Activated T-helper 2 cell treated with anti-CD3 and anti-CD28 coated beads, Interferon-gamma antibody, Interleukin-2, Interleukin-4, amounts not matched to agents 10 μg/mL and 5 μg/mL and 100 μg/mL, durations not matched to agents 14 hours and 24 hours and 36 hours (primary cell): Measurements from ENCODE around the gene MTM1. TPM values are rescaled to one million over a fixed set of nuclear protein-coding genes. Genes with fewer than 3 reads are reported as not detected.

Source experiments
- DNase-seq: peaks from one replicate; pipeline ENCODE4 v3.0.0; 2021; ENCODE audit warnings: low spot score
- H3K27ac Mint-ChIP-seq: one replicate; pipeline ENCODE4 v1.8.0; 2021; ENCODE audit warnings: mixed read lengths
- H3K27me3 Mint-ChIP-seq: one replicate; pipeline ENCODE4 v1.8.0; 2021; ENCODE audit warnings: low read depth, mixed read lengths
- H3K36me3 Mint-ChIP-seq: one replicate; pipeline ENCODE4 v1.8.0; 2021; ENCODE audit warnings: low read depth, mixed read lengths
- H3K4me1 Mint-ChIP-seq: one replicate; pipeline ENCODE4 v1.8.0; 2021; ENCODE audit warnings: low read depth, mixed read lengths
- H3K4me3 Mint-ChIP-seq: one replicate; pipeline ENCODE4 v1.8.0; 2021; ENCODE audit warnings: low read depth, mild to moderate bottlenecking, moderate library complexity, mixed read lengths
- H3K9me3 Mint-ChIP-seq: one replicate; pipeline ENCODE4 v1.8.0; 2021; ENCODE audit warnings: mixed read lengths
- intact Hi-C: fragments of 100-400 bp; cut with micrococcal nuclease; formaldehyde crosslinking; loops from one replicate; pipeline ENCODE4 v1.15.1; 2023
- total RNA-seq: library from RNA; stranded (reverse); gene quantifications from 2 replicates; pipeline ENCODE4 v1.2.3, GENCODE V29; 2022

Gene MTM1
- 25.2 and 26.5 TPM in 2 replicates for total RNA-seq

- DNase-seq = peak; percentile 89
- Mint-ChIP-seq H3K4me1 (peaks cover 35% of the 10 kb centered on the region), H3K27ac (peak within 1 kb of the TSS; percentile 94), H3K4me3 (peak within 1 kb of the TSS; percentile 82), H3K27me3 (no peaks in the 10 kb centered on the region), H3K9me3 (no peaks in the 10 kb centered on the region), H3K36me3 (no peaks in the 10 kb centered on the region)
- intact Hi-C loops = loop anchor here (2.0 kb wide), 1 partner anchor 22 kb away; no protein-coding TSS in a partner anchor
Observed at GRCh38 chrX:150568320-150569154, at the start of gene MTM1. Gene MTM1 (plus strand): TSS chrX:150568621. CDS start chrX:150592615, 23,994 bp downstream.

- Mint-ChIP-seq H3K9me3 (no peaks in the 10 kb centered on the region), H3K36me3 (no peaks in the 10 kb centered on the region), H3K27ac (no peak overlapping the region), H3K4me1 (no peaks in the 10 kb centered on the region), H3K4me3 (no peak overlapping the region), H3K27me3 (peaks cover 9% of the 10 kb centered on the region)
- intact Hi-C loops = no loop called here
- no peak for DNase-seq
Observed at GRCh38 chrX:150522494-150522893, 45.9 kb upstream of the MTM1 start.

DNA sequence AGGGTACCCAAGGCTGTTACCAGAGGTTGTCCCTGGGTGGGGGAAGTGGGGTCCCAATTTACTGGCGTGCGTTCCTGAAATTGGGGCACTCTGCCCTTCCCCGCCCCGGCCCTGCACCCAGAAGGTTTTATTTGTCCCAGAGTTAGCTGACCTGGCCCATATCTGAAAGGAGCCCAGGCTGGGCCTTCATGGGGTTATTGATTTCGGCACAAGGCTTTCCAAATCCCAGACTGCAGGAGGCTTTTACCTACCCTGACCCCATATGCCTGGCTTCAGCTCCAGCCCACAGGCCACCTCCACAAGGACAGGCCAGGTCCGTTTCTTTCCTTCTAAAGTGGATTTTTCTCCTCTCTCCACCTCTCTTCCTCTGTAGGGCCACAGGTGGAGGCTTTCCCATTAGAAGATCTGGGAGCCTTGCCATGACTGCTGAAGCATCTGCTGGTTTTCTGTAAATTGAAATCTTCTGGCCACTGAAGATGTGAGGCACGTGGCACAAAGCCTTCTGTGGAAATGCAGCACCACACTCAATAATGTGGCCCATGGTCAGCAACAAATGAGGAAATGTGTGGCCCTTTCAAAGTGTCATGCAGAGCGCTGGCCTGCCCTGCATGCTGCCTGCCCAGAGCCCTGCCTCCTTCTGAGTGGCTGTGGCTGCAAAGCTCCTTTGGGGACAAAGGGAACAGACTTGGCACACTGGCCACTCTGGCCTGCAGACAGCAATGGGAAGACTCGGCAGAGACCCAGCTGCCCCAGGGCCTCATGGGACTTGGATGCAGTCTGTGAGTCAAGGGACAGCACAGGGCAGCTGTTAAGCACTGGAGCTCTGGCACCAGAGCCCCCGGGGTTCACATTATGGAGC is 43.1 kb upstream of the MTM1 start:
- Mint-ChIP-seq H3K27ac (no peak overlapping the region), H3K27me3 (peaks cover 9% of the 10 kb centered on the region), H3K4me1 (no peaks in the 10 kb centered on the region), H3K36me3 (no peaks in the 10 kb centered on the region), H3K4me3 (no peak overlapping the region), H3K9me3 (no peaks in the 10 kb centered on the region)
- intact Hi-C loops = no loop called here
- no peak for DNase-seq

- no peak for DNase-seq
- peaks cover 3% of the 10 kb centered on the region for H3K27me3 Mint-ChIP-seq
- intact Hi-C loops = no loop called here
- H3K9me3 Mint-ChIP-seq = no peaks in the 10 kb centered on the region
- H3K27ac Mint-ChIP-seq = no peak overlapping the region
- H3K36me3 Mint-ChIP-seq = no peaks in the 10 kb centered on the region
- H3K4me3 Mint-ChIP-seq = no peak overlapping the region
- no peaks in the 10 kb centered on the region for H3K4me1 Mint-ChIP-seq
Observed at GRCh38 chrX:150526692-150527091, 41.7 kb upstream of the MTM1 start.

- DNase-seq = no peak
- H3K27ac Mint-ChIP-seq = no peak overlapping the region
- no peaks in the 10 kb centered on the region for H3K36me3 Mint-ChIP-seq
- H3K4me3 Mint-ChIP-seq = no peak overlapping the region
- intact Hi-C loops = no loop called here
- no peaks in the 10 kb centered on the region for H3K9me3 Mint-ChIP-seq
- H3K27me3 Mint-ChIP-seq = peaks cover 1% of the 10 kb centered on the region
- H3K4me1 Mint-ChIP-seq = no peaks in the 10 kb centered on the region
Observed at GRCh38 chrX:150527108-150527507, 41.3 kb upstream of the MTM1 start.

GRCh38 chrX:150529587-150529986 is 38.8 kb upstream of the MTM1 start:
- DNase-seq = no peak
- no peaks in the 10 kb centered on the region for H3K27me3 Mint-ChIP-seq

DNA sequence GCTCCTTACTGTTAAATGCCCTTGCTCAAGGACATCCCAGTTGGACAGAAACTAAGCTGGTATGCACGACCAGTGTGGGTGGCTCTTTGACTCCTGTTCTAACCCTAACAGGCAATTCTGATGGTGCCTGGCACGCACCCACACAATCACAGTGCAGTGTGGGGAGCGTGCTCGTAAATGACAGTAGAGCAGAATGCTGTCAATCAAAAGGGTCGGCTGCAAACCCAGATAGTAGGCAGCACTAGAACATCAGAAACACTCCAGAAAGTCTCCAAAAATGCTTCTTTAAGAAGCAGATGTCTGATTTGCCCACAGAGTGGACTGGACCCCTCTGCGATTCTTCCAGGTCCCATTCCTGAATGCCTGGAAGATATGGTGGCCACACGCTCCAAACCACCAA is 37.6 kb upstream of the MTM1 start:
- DNase-seq = no peak
- intact Hi-C loops = no loop called here
- no peaks in the 10 kb centered on the region for H3K27me3 Mint-ChIP-seq
- H3K9me3 Mint-ChIP-seq = peaks cover 11% of the 10 kb centered on the region
- H3K27ac Mint-ChIP-seq = no peak overlapping the region
- H3K4me3 Mint-ChIP-seq = no peak overlapping the region
- no peaks in the 10 kb centered on the region for H3K4me1 Mint-ChIP-seq
- H3K36me3 Mint-ChIP-seq = no peaks in the 10 kb centered on the region

More at GRCh38 chrX:150529587-150529986, 38.8 kb upstream of the MTM1 start:
- intact Hi-C loops = no loop called here
- Mint-ChIP-seq H3K4me3 (no peak overlapping the region), H3K9me3 (peaks cover 11% of the 10 kb centered on the region), H3K36me3 (no peaks in the 10 kb centered on the region), H3K4me1 (no peaks in the 10 kb centered on the region), H3K27ac (no peak overlapping the region)

GRCh38 chrX:150531467-150531866 is 37.0 kb upstream of the MTM1 start:
- no peak for DNase-seq
- Mint-ChIP-seq H3K27me3 (no peaks in the 10 kb centered on the region), H3K4me1 (no peaks in the 10 kb centered on the region), H3K9me3 (peaks cover 17% of the 10 kb centered on the region), H3K36me3 (no peaks in the 10 kb centered on the region), H3K4me3 (no peak overlapping the region), H3K27ac (no peak overlapping the region)
- intact Hi-C loops = no loop called here

DNA sequence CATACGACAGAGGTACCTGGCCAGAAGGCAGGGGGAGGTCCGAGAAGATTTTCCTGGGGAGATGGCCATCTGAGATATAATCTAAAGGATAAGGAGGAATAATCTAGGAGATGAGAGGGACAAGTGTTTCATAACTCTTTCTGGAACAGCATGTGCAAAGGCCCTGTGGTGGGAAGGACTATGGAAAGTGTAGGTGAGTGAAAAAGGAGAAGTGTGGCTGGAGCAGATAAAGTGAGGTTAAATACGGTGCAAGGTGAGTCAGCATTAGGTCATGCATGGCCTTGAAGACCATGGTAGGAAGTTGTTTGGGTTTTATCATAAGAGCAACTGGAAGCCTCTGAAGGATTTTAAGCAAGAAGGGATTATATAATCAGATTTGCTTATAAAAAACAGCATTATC is 34.6 kb upstream of the MTM1 start:
- Mint-ChIP-seq H3K4me3 (no peak overlapping the region), H3K27me3 (no peaks in the 10 kb centered on the region), H3K36me3 (no peaks in the 10 kb centered on the region), H3K9me3 (peaks cover 24% of the 10 kb centered on the region), H3K27ac (no peak overlapping the region), H3K4me1 (no peaks in the 10 kb centered on the region)
- intact Hi-C loops = no loop called here
- no peak for DNase-seq

DNA sequence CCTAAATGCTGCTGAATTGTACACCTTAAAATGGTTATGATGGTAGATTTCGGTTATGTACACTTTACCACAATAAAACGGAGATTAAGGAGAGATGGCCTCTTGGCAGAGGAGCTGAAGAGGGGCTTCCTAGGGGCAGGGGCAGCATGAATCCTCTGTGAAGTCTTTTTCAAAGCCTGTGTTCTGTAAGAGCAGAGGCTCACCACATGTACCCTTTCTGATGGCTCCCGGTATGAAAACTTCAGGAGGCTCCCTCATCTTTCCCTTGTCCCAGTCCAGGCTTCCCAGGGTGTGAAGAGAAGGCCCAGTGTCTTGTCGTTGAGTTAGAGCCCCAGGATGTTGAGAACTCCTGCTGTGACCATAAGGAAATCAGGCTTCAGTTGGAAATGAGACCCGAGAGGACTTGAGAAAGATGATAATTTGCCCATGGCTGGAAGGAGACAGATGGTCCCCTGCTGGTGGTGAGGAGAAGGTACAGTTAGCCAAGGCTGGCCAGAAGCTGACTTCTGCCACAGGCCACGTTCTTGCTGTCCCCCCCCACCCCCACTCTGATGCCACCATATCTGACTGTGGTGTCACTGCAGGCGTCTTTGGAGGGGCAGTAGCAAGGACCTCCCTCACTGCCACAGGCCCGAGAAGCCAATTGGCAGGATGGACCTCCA is 31.8 kb upstream of the MTM1 start:
- Mint-ChIP-seq H3K36me3 (no peaks in the 10 kb centered on the region), H3K4me3 (no peak overlapping the region), H3K27me3 (no peaks in the 10 kb centered on the region)

DNA sequence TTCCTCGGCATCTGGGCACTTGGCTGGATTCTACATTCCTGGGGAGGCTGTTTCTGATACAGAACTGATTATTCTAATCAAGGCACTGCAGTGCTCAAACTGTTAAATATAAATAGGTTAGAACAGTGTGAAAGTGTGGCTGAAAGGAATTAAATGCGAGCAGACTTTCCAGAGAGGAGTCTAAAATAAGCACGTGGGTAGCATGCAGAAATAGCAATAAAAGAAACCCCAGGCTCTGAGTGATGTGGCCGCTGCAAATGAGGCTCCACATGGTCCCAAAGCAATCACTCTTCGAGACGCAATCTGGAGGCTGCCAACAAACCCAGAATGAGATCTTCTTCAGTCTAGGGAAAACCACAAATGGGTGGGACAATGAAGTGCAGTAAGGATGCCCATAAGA is 30.6 kb upstream of the MTM1 start:
- Mint-ChIP-seq H3K4me3 (no peak overlapping the region), H3K36me3 (no peaks in the 10 kb centered on the region), H3K27me3 (no peaks in the 10 kb centered on the region), H3K27ac (no peak overlapping the region), H3K9me3 (peaks cover 24% of the 10 kb centered on the region), H3K4me1 (no peaks in the 10 kb centered on the region)
- intact Hi-C loops = no loop called here
- DNase-seq = no peak

More for the DNA sequence above, 31.8 kb upstream of the MTM1 start:
- Mint-ChIP-seq H3K4me1 (no peaks in the 10 kb centered on the region), H3K9me3 (peaks cover 24% of the 10 kb centered on the region), H3K27ac (no peak overlapping the region)
- DNase-seq = no peak
- intact Hi-C loops = no loop called here

DNA sequence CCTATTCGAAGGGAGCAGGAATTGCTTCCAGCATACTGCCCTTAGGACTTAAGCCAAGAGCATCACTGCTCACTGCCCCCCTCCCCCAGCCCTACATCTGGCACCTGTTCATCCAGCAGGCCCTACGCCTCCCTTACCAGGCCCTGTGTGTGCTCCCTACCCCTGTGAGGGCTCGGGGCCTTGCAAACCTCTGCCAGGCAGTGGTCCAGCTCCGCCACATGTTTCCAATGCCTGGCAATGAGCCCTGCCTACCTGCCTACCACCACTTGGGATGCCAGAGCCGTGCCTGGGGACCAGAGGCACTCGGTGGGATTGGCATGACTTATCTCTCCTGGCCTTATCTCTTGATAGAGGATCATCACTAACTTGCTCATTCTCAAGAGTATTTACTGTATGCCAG is 27.5 kb upstream of the MTM1 start:
- H3K27me3 Mint-ChIP-seq = no peaks in the 10 kb centered on the region
- DNase-seq = no peak
- intact Hi-C loops = no loop called here
- peaks cover 2% of the 10 kb centered on the region for H3K4me1 Mint-ChIP-seq
- H3K9me3 Mint-ChIP-seq = peaks cover 12% of the 10 kb centered on the region
- no peaks in the 10 kb centered on the region for H3K36me3 Mint-ChIP-seq
- H3K4me3 Mint-ChIP-seq = no peak overlapping the region
- no peak overlapping the region for H3K27ac Mint-ChIP-seq
